PC-9 (cell line): ENCODE data around the gene PER3.

ENCODE experiments used
- EZH2 ChIP-seq: fragments of 200-600 bp; sonication (generic); IDR thresholded peaks from 2 replicates; pipeline ENCODE4 v1.8.0; 2017; ENCODE audit warnings: antibody characterized with exemption, low read depth
- TF ChIP-seq, protein P1 (sequence below): fragments of 200-600 bp; sonication (generic); conservative IDR thresholded peaks from 2 replicates; pipeline ENCODE4 v1.6.1; 2017; ENCODE audit warnings: mixed run types, antibody characterized with exemption, mild to moderate bottlenecking, moderate library complexity

DNA sequence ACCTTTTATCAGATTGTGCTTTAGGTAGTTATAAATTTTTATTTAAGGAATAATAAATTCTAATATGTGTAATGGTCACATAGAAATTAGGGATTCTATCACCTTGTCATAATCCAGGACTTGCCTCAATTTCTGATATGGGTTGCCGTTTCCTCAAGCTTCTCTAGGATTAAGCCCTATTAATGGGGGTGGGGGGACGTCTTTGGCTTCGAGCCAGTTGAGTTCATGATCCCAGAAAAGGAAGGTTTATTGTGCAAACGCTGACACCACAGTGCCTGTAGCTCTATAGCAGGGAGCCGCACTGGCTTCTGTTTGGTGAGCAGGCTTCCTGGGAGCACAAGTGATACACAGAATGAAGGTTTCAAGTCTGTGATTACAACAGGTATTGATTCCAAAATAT lies 35.0 kb upstream of the PER3 start:
- TF ChIP-seq, protein P1, sequence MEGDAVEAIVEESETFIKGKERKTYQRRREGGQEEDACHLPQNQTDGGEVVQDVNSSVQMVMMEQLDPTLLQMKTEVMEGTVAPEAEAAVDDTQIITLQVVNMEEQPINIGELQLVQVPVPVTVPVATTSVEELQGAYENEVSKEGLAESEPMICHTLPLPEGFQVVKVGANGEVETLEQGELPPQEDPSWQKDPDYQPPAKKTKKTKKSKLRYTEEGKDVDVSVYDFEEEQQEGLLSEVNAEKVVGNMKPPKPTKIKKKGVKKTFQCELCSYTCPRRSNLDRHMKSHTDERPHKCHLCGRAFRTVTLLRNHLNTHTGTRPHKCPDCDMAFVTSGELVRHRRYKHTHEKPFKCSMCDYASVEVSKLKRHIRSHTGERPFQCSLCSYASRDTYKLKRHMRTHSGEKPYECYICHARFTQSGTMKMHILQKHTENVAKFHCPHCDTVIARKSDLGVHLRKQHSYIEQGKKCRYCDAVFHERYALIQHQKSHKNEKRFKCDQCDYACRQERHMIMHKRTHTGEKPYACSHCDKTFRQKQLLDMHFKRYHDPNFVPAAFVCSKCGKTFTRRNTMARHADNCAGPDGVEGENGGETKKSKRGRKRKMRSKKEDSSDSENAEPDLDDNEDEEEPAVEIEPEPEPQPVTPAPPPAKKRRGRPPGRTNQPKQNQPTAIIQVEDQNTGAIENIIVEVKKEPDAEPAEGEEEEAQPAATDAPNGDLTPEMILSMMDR = no peak
- no peak for TF ChIP-seq EZH2
